H1 (cell line): ENCODE results near the gene KCTD16. TPM values are rescaled to one million over a fixed set of nuclear protein-coding genes. Genes with fewer than 3 reads are reported as not detected.

ENCODE experiments used
- BACH1 ChIP-seq: IDR thresholded peaks from 2 replicates; pipeline ENCODE4 v1.6.1; 2012; ENCODE audit warnings: low read length, improper control_type of control experiment
- CHD1 ChIP-seq: IDR thresholded peaks from 2 replicates; pipeline ENCODE4 v1.6.1; 2012; ENCODE audit warnings: low read depth, low read length, improper control_type of control experiment
- KDM1A ChIP-seq: fragments of 200-600, 300-600 bp; sonication (generic); IDR thresholded peaks from 2 replicates; pipeline ENCODE4 v1.7.1; 2016; ENCODE audit warnings: mild to moderate bottlenecking, low read length, borderline replicate concordance
- POLR2AphosphoS5 ChIP-seq: IDR thresholded peaks from 2 replicates; pipeline ENCODE4 v1.6.1; 2011; ENCODE audit warnings: low read depth, low read length
- POU5F1 ChIP-seq: IDR thresholded peaks from 2 replicates; pipeline ENCODE4 v1.6.1; 2011; ENCODE audit warnings: low read depth, mild to moderate bottlenecking, low read length, moderate library complexity
- RFX5 ChIP-seq: IDR thresholded peaks from 2 replicates; pipeline ENCODE4 v1.6.1; 2011; ENCODE audit warnings: low read depth, low read length, improper control_type of control experiment, borderline replicate concordance
- TCF12 ChIP-seq: IDR thresholded peaks from 2 replicates; pipeline ENCODE4 v1.6.1; 2011; ENCODE audit warnings: low read depth, mild to moderate bottlenecking, low read length
- polyA plus RNA-seq, 7 experiments: library from polyadenylated mRNA; depleted of rRNA in 3 of 7; stranded (reverse) in 5 of 7; unstranded in 2 of 7; fragments of >200 nt in 5 of 7; fragments of 200-250 nt in 2 of 7; gene quantifications; 1 replicate in 5 of 7; 2 replicates in 1 of 7; 4 replicates in 1 of 7; pipeline versions ENCODE4 v1.2.1 to v1.2.3, GENCODE V29; 2011 to 2013; ENCODE audit warnings: missing spikeins in 2 of 7, mixed read lengths in 2 of 7
- total RNA-seq: library from RNA; stranded (reverse); fragmentation: NEBNext Ultra II Directional; extraction: Animal tissue kit (Norgen Biotek cat#: 25700); gene quantifications from 2 replicates; pipeline ENCODE4 v1.2.1, GENCODE V29; 2021

Gene KCTD16
- total and polyA plus RNA-seq, 2 of the 8 experiments (the other 6 are each of a cell fraction or from before 2014, with no cell fraction given), result 0.03 to 0.24 TPM

DNA sequence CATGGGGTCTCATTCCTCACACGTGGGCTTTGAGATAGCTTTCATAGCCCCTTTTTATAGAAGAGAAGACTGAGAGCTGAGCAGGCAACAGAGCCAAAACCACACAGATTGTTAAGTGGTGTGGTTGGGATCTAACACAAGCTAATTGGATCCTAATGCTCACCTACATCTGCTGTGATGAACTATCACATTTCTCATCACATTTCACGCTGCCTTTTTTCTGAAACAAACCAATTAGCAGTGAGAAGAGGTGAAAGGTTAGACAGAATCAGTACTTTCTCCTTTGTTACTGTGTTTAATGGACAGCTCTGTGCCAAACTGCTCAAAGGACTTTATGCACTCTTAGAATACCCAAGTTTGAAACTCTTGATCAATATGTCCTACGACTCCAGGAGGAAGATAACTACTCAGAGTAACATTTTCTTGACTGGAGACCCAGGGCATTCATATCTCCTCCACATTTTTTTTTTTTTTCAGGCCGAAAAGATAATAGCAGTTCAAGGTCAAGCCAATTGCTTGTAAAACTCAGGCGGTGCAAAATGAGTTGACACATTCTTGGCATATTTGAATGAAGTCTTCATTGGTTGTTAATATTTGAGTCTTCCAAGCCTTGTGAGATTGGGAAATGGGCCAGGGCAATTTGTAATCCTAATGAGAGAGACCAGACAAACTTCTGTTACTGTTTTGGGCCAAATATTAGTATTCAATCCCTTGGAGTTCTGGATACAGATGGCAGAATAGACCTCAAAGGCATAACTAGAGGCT is 138.4 kb downstream of the KCTD16 start (continued):
- TF ChIP-seq RFX5 (no peak), POU5F1 (no peak), POLR2AphosphoS5 (no peak), KDM1A (no peak), BACH1 (no peak), CHD1 (no peak), TCF12 (no peak)
